CD8-positive, alpha-beta memory T cell (primary cell): ENCODE measurements around the gene RGS7BP. TPM values are rescaled to one million over a fixed set of nuclear protein-coding genes. Genes with fewer than 3 reads are reported as not detected.

ENCODE experiments used
- CTCF ChIA-PET: fragments of 350-600 bp; sonication (Branson Sonifier 250); formaldehyde crosslinking; loops from one replicate; lab custom pipeline; 2021; ENCODE audit warnings: antibody characterized with exemption; lab: Charles Lee
- POLR2A ChIA-PET: fragments of 350-600 bp; sonication (Branson Sonifier 250); formaldehyde crosslinking; loops from one replicate; lab custom pipeline; 2021; ENCODE audit warnings: antibody characterized with exemption; lab: Charles Lee
- DNase-seq, 5 donors: peaks; one replicate each; pipeline versions ENCODE4 v3.0.0 to v3.0.0-alpha.2; 2020 to 2022; ENCODE audit warnings: mixed read lengths in 1 of 5
- H3K27ac ChIP-seq: one replicate; pipeline ENCODE4 v1.7.0; 2013; ENCODE audit warnings: low read depth, mild to moderate bottlenecking, low read length, moderate library complexity
- H3K27me3 ChIP-seq: 2 replicates; pipeline ENCODE4 v1.7.0; 2013; ENCODE audit warnings: low read length, mild to moderate bottlenecking; ENCODE audit not compliant: insufficient read depth, poor library complexity, severe bottlenecking
- H3K36me3 ChIP-seq: 2 replicates; pipeline ENCODE4 v1.7.0; 2013; ENCODE audit warnings: mild to moderate bottlenecking, low read length, moderate library complexity; ENCODE audit not compliant: insufficient read depth
- H3K4me1 ChIP-seq: 2 replicates; pipeline ENCODE4 v1.7.0; 2013; ENCODE audit warnings: mild to moderate bottlenecking, low read length, moderate library complexity; ENCODE audit not compliant: insufficient read depth
- H3K4me3 ChIP-seq: 2 replicates; pipeline ENCODE4 v1.7.0; 2013; ENCODE audit warnings: mild to moderate bottlenecking, low read length
- H3K9me3 ChIP-seq: 2 replicates; pipeline ENCODE4 v1.7.0; 2013; ENCODE audit warnings: mild to moderate bottlenecking, low read length
- H3K27ac Mint-ChIP-seq, 8 donors: one replicate each; pipeline ENCODE4 v1.8.0; 2020 to 2021; ENCODE audit warnings: mixed read lengths in 8 of 8, mild to moderate bottlenecking in 6 of 8, inconsistent platforms in 3 of 8, moderate library complexity in 3 of 8
- H3K27me3 Mint-ChIP-seq, 2 donors: one replicate each; pipeline ENCODE4 v1.8.0; 2020 to 2021; ENCODE audit warnings: mixed read lengths in 2 of 2, mild to moderate bottlenecking in 1 of 2, moderate library complexity in 1 of 2
- H3K36me3 Mint-ChIP-seq, 3 donors: one replicate each; pipeline ENCODE4 v1.8.0; 2020 to 2021; ENCODE audit warnings: mixed read lengths in 3 of 3, inconsistent platforms in 1 of 3, mild to moderate bottlenecking in 1 of 3
- H3K4me1 Mint-ChIP-seq, 3 donors: one replicate each; pipeline ENCODE4 v1.8.0; 2020 to 2021; ENCODE audit warnings: mixed read lengths in 3 of 3, inconsistent platforms in 1 of 3, mild to moderate bottlenecking in 1 of 3
- H3K4me3 Mint-ChIP-seq, 7 donors: one replicate each; pipeline ENCODE4 v1.8.0; 2020 to 2021; ENCODE audit warnings: mixed read lengths in 7 of 7, mild to moderate bottlenecking in 6 of 7, moderate library complexity in 4 of 7, inconsistent platforms in 2 of 7
- H3K9me3 Mint-ChIP-seq, 5 donors: one replicate each; pipeline ENCODE4 v1.8.0; 2020 to 2022; ENCODE audit warnings: mixed read lengths in 5 of 5, mild to moderate bottlenecking in 3 of 5, moderate library complexity in 2 of 5, inconsistent platforms in 1 of 5
- polyA plus RNA-seq: library from polyadenylated mRNA; unstranded; fragments of 300-500 nt; fragmentation: Illumina TruSeq; gene quantifications from one replicate; pipeline ENCODE4 v1.2.3, GENCODE V29; 2021
- total RNA-seq, 2 experiments: library from RNA; stranded (reverse); gene quantifications; one replicate each; pipeline ENCODE4 v1.2.3, GENCODE V29; 2021

Gene RGS7BP
- total and polyA plus RNA-seq, 3 experiments from 2014 or later = 0.40 TPM; not detected in 2

- Histone ChIP-seq H3K27me3 (no peaks in the 10 kb centered on the region), H3K4me3 (no peak overlapping the region), H3K4me1 (no peaks in the 10 kb centered on the region), H3K36me3 (no peaks in the 10 kb centered on the region), H3K27ac (no peak overlapping the region), H3K9me3 (no peaks in the 10 kb centered on the region)
- H3K4me1 Mint-ChIP-seq = no peaks in the 10 kb centered on the region
- no peak overlapping the region for H3K4me3 Mint-ChIP-seq
- ChIA-PET POLR2A (no interaction called here), CTCF (no interaction called here)
- DNase-seq = no peak
- no peaks in the 10 kb centered on the region for H3K9me3 Mint-ChIP-seq
- H3K36me3 Mint-ChIP-seq = no peaks in the 10 kb centered on the region
- H3K27ac Mint-ChIP-seq = no peak overlapping the region
- no peaks in the 10 kb centered on the region for H3K27me3 Mint-ChIP-seq
Observed at GRCh38 chr5:64594025-64594424, 88.2 kb downstream of the RGS7BP start.

GRCh38 chr5:64594601-64595000 lies 88.8 kb downstream of the RGS7BP start:
- H3K36me3 Mint-ChIP-seq = no peaks in the 10 kb centered on the region
- no peaks in the 10 kb centered on the region for H3K27me3 Mint-ChIP-seq
- H3K27ac ChIP-seq = no peak overlapping the region
- H3K9me3 Mint-ChIP-seq = no peaks in the 10 kb centered on the region
- H3K27ac Mint-ChIP-seq = no peak overlapping the region
- H3K4me1 ChIP-seq = no peaks in the 10 kb centered on the region
- H3K4me3 ChIP-seq = no peak overlapping the region
- H3K36me3 ChIP-seq = no peaks in the 10 kb centered on the region
- ChIA-PET CTCF (no interaction called here), POLR2A (no interaction called here)
- no peak for DNase-seq
- H3K9me3 ChIP-seq = no peaks in the 10 kb centered on the region
- no peaks in the 10 kb centered on the region for H3K27me3 ChIP-seq
- H3K4me3 Mint-ChIP-seq = no peak overlapping the region
- H3K4me1 Mint-ChIP-seq = no peaks in the 10 kb centered on the region

DNA sequence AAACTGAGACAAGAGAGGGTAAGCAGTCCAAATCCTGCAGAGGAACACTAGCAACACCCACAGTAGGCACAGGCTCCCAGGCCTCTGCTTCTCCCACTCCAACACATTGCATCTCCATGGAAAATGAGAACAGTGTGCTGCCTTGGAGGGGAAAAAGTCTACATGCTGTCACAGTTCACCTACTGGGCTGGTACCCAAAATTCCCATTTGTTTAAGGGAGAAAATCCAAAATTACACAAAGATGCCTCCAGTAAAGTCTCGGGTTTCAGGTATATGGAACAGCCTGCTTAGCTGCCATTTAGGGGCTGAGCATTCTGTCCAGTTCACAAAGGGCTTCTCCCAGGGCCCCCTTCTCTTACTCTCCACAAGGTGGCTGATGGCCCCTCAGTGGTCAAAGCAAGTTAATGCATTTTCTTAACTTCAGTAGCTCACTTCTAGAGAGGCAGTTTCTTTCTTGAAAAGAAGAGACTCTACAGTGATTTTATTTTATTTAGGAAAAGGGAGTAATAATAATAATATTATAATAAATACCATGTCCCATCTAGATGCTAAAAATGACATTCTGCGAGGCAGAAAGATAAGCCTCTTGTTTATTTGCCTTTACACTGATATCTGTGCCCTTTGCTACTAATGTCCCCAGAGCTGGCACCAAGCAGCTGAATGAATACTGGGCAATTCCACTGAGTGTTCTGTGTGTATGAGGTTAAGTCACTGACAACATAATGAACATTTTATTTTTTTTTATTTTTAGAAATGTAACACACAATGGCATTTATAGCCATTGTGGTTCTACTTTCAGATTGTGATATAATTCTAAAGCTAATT lies 89.4 kb downstream of the RGS7BP start:
- CTCF ChIA-PET = no interaction called here
- Mint-ChIP-seq H3K9me3 (no peaks in the 10 kb centered on the region), H3K4me3 (no peak overlapping the region)

GRCh38 chr5:64599226-64599625 lies 93.4 kb downstream of the RGS7BP start:
- no peaks in the 10 kb centered on the region for H3K9me3 Mint-ChIP-seq
- H3K4me3 Mint-ChIP-seq = no peak overlapping the region
- no peak for DNase-seq
- H3K27ac Mint-ChIP-seq = no peak overlapping the region
- H3K36me3 ChIP-seq = no peaks in the 10 kb centered on the region
- H3K4me1 ChIP-seq = no peaks in the 10 kb centered on the region
- no peak overlapping the region for H3K27ac ChIP-seq
- no peaks in the 10 kb centered on the region for H3K27me3 ChIP-seq
- H3K9me3 ChIP-seq = no peaks in the 10 kb centered on the region
- no peaks in the 10 kb centered on the region for H3K36me3 Mint-ChIP-seq
- H3K27me3 Mint-ChIP-seq = peaks cover 0 to 3% of the 10 kb centered on the region in 2 donors
- ChIA-PET POLR2A (no interaction called here), CTCF (no interaction called here)
- no peaks in the 10 kb centered on the region for H3K4me1 Mint-ChIP-seq
- no peak overlapping the region for H3K4me3 ChIP-seq

More for the DNA sequence above, 89.4 kb downstream of the RGS7BP start:
- Histone ChIP-seq H3K27ac (no peak overlapping the region), H3K9me3 (no peaks in the 10 kb centered on the region), H3K27me3 (no peaks in the 10 kb centered on the region), H3K4me1 (no peaks in the 10 kb centered on the region), H3K36me3 (no peaks in the 10 kb centered on the region), H3K4me3 (no peak overlapping the region)
- POLR2A ChIA-PET = no interaction called here
- no peak for DNase-seq
- Mint-ChIP-seq H3K27ac (no peak overlapping the region), H3K36me3 (no peaks in the 10 kb centered on the region), H3K27me3 (no peaks in the 10 kb centered on the region), H3K4me1 (no peaks in the 10 kb centered on the region)

- H3K4me1 ChIP-seq = no peaks in the 10 kb centered on the region
- H3K4me3 ChIP-seq = no peak overlapping the region
- H3K4me1 Mint-ChIP-seq = no peaks in the 10 kb centered on the region
- no peaks in the 10 kb centered on the region for H3K27me3 ChIP-seq
- DNase-seq = no peak
- CTCF ChIA-PET = no interaction called here
- no peaks in the 10 kb centered on the region for H3K9me3 Mint-ChIP-seq
- H3K9me3 ChIP-seq = no peaks in the 10 kb centered on the region
- POLR2A ChIA-PET = no interaction called here
- no peak overlapping the region for H3K4me3 Mint-ChIP-seq
- H3K36me3 Mint-ChIP-seq = no peaks in the 10 kb centered on the region
- H3K36me3 ChIP-seq = no peaks in the 10 kb centered on the region
- no peak overlapping the region for H3K27ac ChIP-seq
- no peak overlapping the region for H3K27ac Mint-ChIP-seq
- H3K27me3 Mint-ChIP-seq = peaks cover 0 to 10% of the 10 kb centered on the region in 2 donors
Observed at GRCh38 chr5:64603676-64604075, 97.9 kb downstream of the RGS7BP start.

GRCh38 chr5:64606926-64607325 lies 101.1 kb downstream of the RGS7BP start:
- Histone ChIP-seq H3K4me3 (no peak overlapping the region), H3K9me3 (no peaks in the 10 kb centered on the region), H3K27me3 (no peaks in the 10 kb centered on the region), H3K36me3 (no peaks in the 10 kb centered on the region), H3K4me1 (no peaks in the 10 kb centered on the region), H3K27ac (no peak overlapping the region)
- no peak for DNase-seq
- Mint-ChIP-seq H3K36me3 (no peaks in the 10 kb centered on the region), H3K27me3 (peaks cover 0 to 16% of the 10 kb centered on the region in 2 donors), H3K4me1 (peaks cover 0 to 9% (median 3%) of the 10 kb centered on the region in 3 donors), H3K9me3 (no peaks in the 10 kb centered on the region), H3K27ac (peak overlapping the region in 1 of 8 donors; percentile 27), H3K4me3 (no peak overlapping the region)
- CTCF ChIA-PET = no interaction called here
- POLR2A ChIA-PET = no interaction called here

- Mint-ChIP-seq H3K9me3 (no peaks in the 10 kb centered on the region), H3K27ac (peak overlapping the region in 6 of 8 donors; percentile 19 to 84 (median 68)), H3K36me3 (no peaks in the 10 kb centered on the region), H3K4me1 (peaks cover 0 to 13% (median 7%) of the 10 kb centered on the region in 3 donors), H3K27me3 (peaks cover 0 to 19% of the 10 kb centered on the region in 2 donors), H3K4me3 (peak overlapping the region in 4 of 7 donors; percentile 33 to 68 (median 50))
- POLR2A ChIA-PET = no interaction called here
- H3K36me3 ChIP-seq = no peaks in the 10 kb centered on the region
- DNase-seq = peak in 2 of 5 donors; percentile 6 to 8
- CTCF ChIA-PET = interaction anchor here (1.7 kb wide), 1 partner anchor 22 kb away, joined by 3 read pairs; no protein-coding TSS in a partner anchor
- no peaks in the 10 kb centered on the region for H3K4me1 ChIP-seq
- H3K27me3 ChIP-seq = no peaks in the 10 kb centered on the region
- H3K4me3 ChIP-seq = no peak overlapping the region
- no peak overlapping the region for H3K27ac ChIP-seq
- H3K9me3 ChIP-seq = no peaks in the 10 kb centered on the region
Observed at GRCh38 chr5:64612344-64612961, 106.6 kb downstream of the RGS7BP start.

DNA sequence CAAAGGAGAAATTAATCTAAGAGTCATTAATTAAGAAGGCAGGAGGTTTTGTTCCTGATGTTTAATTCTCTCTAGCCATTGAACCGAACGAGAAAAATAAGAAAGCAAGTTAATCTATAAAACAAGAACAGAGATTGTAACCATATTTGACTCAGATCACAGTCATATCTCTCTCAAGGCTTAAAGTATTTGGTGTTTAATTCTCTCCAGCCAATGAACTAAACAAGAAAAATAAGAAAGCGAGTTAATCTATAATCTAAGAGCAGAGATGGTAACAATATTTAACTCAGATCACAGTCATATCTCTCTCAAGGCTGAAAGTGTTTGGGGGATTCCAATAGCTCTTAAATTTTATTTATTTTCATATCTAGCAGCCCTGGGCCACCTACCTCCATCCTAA lies 110.1 kb downstream of the RGS7BP start:
- Mint-ChIP-seq H3K4me1 (peaks cover 0 to 9% (median 7%) of the 10 kb centered on the region in 3 donors), H3K27me3 (peaks cover under 1 to 15% of the 10 kb centered on the region in 2 donors), H3K9me3 (no peaks in the 10 kb centered on the region), H3K27ac (no peak overlapping the region), H3K36me3 (no peaks in the 10 kb centered on the region), H3K4me3 (no peak overlapping the region)
- no peaks in the 10 kb centered on the region for H3K36me3 ChIP-seq
- H3K27ac ChIP-seq = no peak overlapping the region
- H3K4me3 ChIP-seq = no peak overlapping the region
- ChIA-PET CTCF (no interaction called here), POLR2A (no interaction called here)
- no peak for DNase-seq
- H3K9me3 ChIP-seq = no peaks in the 10 kb centered on the region
- H3K4me1 ChIP-seq = no peaks in the 10 kb centered on the region
- no peaks in the 10 kb centered on the region for H3K27me3 ChIP-seq
